Middle frontal gyrus (tissue), 1 donor: ENCODE data around the gene LRRC75B.
A peak's percentile ranks its signal among the peaks of the same experiment; 100 is the strongest.
"Not testable (repeated sequence)": the region's sequence is repeated elsewhere in the genome, so short reads cannot be mapped to it uniquely, and the experiment has no call there.

ENCODE experiments used
- DNase-seq: peaks from one replicate; pipeline ENCODE4 v3.0.0-alpha.2; 2015; ENCODE audit warnings: low spot score; ENCODE audit errors: extremely low spot score

The LRRC75B gene

DNA sequence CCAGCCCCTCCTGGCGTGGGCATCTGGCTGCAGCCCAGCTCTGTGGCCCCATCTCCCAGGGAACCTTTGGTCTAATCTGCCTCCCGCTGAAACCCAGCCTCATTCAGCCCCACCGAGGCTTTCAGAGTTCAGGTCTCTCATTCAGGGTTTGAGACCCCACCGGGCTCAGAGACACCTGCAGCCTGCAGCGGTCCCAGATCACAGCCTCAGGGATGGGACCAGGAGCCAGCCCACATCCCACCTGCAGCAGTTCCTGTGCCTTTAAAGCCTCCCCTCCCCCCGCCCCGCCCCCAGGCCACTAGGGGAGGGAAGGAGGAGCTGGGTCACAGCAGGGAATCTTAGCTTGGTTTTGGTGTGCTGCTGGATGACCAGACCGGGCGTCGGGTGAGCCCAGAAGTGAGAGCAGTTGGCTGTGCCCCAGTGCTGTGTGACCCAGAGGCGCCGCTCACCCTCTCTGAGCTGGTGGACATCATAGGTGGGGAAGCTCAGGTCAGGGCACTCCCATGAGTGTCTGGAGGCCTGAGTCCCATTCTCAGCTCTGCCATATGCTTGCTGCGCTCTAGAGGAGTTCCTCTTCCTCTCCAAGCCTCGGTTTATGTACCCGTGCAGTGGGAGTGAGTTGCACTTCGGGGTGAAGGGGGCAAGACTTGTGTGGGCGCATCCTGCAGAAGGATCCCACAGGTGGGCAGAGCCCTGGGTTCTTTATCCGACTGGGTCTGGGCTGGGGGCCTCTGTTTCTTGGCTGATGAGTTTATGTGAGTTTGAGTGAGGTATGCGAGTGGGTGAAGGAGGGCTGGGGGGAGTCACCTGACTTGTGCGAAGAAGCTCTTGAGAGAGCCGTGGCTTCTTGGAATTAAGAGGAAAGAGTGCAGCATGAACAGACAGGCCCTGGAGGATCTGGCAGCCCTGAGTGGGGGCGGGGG, 10.2 kb upstream of the LRRC75B start, which contains the start of gene GGT1:
Gene GGT1 (plus strand): TSS at position 347 of the 923 bp plus-strand sequence. CDS start 7,889 bp downstream, outside the sequence.
- DNase-seq, result not testable (repeated sequence)

DNA sequence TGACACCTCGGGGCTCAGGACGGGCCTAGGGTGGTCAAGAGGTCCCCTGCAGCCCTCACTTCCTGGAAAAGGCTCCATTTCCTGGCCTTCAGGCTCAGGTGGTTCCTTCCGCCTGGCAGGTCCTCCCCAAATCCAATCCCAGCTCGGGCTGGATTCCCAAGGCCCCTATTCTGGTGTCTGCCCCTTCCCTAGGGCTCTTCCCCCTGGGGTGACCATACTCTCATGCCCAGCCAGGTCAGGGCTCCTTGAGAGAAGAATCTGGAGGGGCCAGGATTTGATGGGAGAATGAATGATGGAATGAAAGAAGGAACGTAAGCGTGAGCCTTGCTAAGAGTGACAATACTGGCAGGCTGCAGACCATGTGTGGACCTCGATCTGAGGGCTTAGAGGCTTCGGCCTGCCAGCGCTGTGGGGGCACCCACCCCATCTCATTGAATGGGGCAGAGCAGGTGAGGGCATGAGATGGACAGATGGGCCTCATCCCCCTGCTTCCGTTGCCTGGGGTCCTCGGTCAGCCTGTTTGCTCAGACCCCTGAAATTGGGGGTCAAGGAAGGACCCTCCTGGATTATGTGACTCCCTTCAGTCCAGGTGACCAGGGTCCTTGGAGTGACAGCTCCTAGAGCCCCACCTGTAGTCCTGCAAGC, 9.4 kb upstream of the LRRC75B start:
- not testable (repeated sequence) for DNase-seq

DNA sequence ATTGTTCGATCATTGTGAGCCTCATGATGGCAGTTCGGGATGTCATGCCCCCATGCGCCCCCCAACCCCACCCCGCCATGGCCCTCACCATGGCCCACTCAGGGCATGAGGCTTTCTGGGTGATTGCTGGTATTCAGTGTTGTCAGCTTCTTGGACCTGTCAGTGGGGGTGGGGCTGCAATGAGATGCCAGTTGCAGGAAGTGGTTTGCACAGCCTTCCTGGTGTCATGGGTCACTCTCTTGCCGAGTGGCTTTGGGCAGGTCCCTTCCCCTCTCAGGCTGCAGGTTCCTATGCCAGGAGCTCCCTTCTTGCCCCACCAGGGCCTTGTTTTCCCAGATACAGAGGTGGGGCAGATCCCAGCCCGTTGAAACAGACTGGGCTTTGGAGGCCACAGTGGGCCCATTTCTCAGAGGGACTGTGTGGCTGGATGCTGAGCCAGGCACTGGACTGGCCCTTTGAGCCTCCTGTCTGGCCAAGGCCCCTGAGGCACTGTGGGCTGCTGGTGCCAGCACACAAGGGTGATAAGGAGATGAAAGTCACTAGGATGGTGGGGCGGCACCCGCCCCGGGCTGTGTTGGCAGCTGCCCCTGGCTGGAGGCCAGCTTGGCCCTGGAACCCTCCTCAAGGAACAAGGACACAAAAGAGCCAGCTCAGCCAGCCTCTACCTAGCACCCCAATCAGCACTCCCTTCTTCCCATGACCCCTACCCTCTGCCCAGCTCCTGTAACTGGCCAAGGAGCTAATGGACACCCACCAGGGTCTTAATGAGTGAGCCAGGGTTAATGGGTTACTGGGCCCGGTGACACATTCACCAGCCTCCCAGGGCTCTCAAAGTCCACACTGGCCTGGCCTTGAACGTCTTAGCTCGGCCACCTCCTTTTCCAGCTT, 8.6 kb upstream of the LRRC75B start:
- DNase-seq, result no peak

DNA sequence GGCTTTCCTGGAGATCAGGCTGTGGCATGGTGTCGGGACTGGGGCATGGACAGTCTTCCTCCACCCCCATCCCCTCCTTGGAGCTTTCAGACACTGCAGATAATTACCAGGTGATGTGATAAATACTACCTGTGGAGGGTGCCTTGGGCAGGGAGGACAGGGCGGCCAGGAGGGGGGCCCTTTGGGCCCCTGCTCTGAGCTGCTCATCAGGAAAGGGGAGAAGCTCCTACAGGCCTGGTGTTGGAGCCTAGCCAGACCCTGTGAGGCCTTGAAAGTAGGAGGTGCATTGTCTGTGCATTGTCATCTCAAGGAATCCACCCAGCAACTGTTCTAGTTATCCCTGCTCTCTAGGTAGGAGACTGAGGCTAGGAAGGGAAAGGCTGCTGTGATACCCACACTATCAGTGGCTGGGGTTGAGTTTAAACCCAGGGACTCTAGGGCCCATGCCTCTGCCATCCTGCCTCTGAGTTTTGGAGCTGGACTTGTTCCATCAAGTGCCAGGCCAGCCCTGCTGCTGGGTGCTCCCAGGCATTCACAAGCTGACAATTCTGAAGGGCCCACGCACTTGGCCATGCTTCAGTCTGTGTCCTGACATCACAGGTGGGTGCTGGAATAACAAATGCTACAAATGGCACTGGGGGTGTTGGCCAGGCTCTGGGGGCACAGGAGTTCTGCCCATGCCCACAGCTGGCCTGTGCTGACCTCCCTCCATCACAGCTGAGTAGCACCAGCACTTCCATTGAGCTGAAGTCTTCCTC, 7.3 kb upstream of the LRRC75B start:
- DNase-seq, result not testable (repeated sequence)

DNA sequence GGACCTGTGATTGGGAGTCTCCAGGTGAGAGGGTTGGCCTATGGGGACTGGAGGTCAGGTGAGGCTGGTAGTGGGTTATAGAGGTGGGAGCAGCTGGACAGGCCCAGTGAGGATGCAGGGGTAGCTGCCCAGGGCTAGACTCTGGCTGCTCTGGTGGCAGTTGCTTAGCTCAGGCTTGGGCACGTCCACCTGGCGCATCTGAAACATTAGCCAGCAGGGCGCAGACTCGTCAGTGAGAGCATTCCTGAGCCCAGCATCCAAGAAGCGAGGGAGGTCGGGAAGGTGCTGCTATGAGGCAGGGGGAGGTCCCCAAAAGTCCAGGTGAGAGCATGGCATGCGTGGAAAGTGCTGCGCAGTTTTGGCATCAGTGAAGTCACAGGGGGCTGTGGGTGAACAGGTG, 6.6 kb upstream of the LRRC75B start:
- DNase-seq, result no peak

DNA sequence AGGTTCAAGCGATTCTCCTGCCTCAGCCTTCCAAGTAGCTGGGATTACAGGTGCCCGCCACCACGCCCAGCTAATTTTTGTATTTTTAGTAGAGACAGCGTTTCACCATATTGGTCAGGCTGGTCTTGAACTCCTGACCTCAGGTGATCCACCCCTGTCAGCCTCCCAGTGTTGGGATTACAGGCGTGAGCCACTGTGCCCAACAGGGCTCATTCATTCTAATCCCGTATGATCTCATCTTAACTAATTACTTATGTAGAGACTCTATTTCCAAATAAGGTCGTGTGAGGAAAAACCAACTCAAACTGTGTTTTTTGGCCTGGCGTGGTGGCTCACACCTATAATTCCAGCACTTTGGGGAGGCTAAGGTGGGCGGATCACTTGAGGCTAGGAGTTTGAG, 4.2 kb upstream of the LRRC75B start:
- DNase-seq, result not testable (repeated sequence)

DNA sequence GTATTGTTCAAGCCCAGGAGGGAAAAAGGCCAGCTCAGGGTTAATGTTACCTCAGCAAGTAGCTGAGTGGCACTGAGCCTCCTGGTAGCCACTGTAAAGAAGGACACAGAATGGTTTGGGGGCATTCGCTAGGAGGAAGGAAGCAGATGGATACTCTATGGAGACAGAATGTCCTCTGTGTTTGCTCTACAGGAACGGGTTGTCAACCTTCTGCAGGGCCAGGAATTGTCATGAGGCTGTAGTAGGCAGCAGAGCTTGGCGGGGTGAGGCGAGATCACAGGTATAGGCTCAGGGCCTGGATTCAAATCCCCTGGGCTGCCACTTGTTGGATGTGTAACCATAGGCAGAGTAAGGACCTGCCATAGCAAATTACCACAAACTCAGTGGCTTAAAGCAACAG, 3.0 kb upstream of the LRRC75B start:
- DNase-seq, result no peak

DNA sequence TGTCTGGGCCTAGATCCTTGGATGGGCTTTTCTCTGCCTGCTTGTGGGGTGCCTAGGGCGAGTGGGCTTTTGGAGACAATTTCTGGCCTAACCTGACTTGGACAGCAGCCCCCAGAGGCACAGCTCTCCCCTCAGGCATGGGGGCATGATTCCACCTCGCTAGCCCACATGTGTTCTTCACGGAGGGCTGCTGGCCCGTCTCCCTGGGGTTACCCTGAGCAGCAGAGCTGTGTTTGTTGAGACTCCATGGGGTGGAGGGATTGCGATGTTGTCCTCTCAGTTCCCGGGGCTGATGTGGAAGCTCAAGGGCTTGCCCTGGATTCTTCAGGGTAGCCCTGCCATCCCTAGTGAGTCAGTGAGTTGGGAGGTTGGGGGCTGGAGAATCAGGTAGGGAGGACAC, 2.4 kb upstream of the LRRC75B start:
- DNase-seq, result no peak

DNA sequence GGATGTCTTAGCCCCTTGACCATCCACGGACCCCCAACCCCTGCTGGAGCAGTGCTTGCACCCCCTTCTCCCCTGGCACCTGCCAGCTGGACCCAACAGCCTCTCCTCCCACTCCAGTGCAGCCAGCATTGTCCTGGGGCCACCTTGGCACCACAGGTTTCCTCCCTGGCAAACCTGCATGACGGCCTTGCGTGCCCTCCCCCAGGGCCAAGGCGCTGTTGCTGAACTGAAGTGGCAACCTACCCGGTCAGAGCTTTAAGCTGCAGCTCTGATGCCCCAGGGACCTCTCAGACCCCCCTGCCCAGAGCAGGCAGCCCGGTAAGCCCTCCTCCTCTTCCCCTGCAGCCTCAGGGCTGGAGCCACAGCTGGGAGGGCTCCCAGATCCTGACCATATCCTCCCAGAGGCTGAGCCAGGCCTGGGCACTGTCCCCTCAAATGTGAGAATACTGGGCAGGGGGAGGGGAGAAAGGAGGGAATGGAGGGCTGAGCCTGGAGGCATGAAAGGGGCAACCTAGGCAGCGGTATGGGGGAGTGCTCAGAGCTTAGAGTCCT, 1.8 kb upstream of the LRRC75B start:
- DNase-seq, result no peak

DNA sequence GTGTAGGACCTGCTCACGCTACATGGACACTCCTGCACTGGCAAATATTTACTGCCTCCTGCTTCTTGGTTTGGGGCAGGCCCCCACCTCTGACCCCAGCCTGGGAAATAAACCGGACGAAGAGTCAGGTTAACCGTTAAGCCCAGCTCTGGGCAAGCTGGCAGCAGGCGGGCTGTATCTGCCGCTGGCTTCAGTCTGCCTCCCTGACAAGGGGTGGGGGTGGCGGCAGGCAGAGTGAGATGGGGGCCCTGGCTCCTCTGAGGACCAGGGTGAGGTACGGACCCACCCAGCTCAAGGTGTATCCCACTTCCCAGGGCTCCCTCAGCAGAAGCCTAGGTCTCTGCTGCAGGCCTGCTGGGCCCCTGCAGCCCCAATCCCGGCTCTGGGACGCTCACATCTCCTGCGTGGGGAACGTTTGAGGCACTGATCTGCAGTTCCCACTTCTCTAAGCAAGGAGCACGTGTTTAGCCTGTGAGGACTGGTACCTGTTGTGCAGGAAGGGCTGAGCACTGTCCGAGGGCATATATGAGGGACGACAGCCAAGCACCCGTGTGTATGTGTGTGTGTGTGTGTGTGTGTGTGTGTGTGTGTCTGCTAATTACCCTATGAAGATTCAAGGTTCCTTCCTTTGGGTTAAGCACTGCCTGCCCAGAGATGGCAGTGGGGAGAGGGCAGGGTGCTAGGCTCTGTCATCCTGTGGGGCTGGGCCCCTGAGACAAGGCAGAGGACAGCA, 1.1 kb upstream of the LRRC75B start:
- no peak for DNase-seq

DNA sequence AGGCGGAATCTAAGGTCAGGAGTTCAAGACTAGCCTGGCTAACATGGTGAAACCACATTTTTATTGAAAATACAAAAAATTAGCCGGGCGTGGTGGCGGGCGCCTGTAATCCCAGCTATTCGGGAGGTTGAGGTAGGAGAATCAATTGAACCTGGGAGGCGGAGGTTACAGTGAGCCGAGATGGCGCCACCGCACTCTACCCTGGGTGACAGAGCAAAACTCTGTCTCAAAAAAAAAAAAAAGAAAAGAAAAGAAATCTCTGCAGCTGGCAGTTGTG, 624 bp upstream of the LRRC75B start:
- not testable (repeated sequence) for DNase-seq

DNA sequence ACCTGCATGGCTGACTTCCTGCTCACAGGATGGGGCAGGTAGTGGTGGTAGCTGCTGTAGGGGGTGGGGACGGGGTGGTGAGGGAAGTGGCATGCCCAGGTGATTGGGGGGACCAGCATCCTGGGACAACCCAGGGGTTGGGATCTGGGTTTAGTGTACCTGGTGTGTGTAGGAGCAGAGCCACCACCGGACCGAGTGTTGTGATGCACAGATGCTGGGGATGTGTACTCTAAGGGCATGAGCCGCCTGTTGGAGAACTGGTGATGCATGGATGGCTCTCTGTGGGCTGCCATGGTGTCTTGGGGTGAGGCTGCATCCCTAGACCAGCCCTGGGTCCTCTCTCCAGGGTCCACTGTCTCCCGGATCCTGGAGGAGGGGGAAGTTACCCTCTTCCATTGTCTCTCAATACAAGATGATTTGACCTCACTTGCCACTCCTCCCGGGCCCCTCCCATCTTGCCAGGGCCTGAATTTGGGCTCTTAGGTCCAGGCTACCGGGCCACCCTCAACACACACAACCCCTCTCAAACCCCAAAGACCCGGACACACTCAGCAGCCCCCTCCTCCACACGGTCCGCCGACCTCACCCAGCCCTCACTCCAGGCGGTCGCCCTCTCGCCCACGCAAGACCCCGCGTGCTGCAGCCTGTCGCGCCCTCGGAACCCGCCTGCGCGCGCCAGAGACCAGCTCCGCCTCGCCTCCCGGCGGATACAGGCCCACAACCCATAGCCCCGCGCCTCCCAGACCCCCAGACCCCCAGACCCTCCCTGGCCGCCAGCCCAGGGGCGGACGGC, 619 bp downstream of the LRRC75B start:
- no peak for DNase-seq

DNA sequence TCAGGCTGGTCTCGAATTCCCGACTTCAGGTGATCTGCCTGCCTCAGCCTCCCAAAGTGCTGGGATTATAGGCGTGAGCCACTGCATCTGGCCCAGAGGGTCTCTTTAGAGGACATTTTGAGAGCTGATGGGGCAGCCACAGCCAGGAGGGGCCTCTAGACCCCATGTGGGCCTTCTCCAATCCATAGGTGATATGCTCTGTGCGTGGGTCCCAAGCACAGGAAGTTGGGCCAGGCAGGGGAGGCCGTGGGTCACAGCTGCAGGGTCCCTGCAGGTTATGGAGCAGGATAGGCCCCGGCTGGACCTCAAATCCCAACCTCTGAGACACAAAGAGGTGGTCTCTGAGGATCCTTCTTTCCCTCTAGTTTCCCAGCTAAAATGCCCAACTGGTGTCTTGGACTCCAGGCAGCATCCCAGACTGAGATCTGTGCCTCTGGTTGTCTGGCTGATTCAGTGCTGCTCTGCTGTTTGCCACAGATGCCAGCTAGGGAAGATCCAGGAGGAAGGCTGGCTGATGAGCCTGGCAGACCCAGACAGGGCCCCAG, 1.5 kb downstream of the LRRC75B start:
- DNase-seq, result no peak

DNA sequence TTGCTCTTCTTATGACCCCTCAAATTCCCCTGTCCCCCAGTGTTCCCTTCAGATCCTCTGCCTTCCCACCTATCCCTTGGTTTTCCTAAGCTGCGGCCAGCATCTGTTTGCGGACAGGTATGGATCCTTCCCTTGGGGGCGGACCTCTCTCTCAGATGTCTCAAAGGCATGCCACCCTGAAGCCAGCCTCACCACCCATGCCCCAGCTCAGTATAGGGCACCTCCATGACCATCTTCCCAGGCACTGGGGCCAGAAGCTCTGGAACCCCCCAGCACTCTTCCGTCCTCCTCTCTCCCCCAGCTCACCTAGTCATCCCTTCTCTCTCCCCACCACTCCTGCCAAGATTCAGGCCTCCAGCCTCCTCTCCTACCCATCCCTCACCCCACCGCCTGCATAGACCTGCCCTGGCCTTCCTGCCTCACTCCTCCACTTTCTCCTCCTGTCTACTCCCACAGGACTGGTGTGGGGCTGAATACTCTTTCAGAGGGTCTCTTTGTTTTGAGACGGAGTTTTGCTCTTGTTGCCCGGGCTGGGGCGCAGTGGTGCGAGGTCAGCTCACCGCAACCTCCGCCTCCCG, 2.2 kb downstream of the LRRC75B start:
- no peak for DNase-seq

DNA sequence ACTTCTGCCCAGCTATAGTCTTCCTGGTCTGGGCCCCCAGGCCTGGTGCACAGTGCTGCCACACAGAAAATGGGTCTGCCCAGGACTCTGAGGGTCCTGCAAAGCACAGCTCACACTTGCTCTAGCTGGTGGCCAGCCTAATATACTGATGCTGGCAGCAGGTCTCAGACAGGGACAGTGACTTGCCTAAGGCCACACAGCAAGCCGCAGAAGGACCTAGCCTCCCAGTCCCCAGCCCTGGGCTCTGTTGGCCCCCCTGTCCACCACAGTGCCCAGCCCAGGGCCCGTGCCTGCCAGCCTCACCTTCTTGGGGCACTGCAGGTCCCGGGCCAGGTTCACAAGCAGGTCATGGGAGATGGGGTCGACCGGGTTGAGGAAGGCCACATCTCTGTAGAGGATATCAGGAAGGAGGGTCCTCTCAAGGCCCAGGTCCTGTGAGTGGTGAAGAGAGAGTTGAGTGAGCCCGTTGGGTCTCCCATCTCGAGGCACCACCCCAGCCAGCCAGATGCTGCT, 3.3 kb downstream of the LRRC75B start:
- DNase-seq, result no peak

DNA sequence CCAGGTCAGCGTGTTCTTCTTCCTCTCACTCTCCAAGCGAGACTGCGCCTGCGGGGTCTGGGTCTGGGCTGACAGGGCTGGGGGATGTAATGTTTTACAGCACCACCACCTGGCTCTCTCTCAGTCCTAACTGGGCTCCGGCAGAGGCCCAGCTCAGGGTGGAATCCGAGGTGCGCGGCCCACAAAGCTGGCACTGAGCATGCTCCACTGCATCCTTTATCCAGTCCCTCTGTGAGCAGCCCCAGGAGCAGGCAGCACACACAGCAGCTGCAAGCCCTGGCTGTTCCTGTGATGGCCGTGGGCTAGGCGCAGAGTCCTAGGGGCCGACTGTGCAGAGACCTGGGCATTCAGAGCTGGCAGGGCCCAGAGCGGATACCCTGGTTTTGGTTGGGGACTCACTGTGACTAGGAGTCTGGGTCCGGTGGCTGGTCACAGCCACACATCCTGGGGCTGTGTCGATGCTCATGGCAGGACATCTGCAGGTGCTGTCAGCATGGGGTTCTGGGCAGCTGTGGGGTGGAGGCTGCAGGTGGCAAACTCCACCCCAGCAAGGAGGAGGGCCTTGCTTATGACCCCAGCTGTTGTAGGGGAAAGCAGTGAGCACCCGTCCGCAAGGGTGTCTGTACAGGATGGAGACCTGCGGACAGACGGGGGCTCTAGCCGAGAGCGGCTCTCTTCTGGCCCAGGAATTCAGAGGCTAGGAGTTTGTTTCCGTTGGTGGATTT, 4.0 kb downstream of the LRRC75B start:
- no peak for DNase-seq

DNA sequence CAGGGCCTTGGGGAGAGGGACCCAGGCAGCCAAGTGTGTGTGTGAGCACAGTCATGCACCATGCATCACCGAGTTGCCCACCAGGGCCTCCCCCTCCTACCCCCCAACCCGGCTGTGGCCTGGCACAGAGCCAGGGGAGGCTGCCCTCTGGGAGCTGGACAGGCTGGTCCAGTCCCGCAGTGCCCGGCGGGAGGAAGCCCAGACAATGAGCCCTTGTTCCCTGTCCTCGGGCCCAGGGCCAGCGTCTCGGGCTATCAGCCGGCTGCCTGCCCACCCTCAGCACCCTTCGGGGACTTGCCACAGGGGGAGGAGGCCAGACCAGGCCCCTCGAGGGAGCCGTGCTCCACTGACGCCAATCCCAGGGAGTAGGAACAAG, 4.5 kb downstream of the LRRC75B start:
- DNase-seq, result peak; percentile 66

DNA sequence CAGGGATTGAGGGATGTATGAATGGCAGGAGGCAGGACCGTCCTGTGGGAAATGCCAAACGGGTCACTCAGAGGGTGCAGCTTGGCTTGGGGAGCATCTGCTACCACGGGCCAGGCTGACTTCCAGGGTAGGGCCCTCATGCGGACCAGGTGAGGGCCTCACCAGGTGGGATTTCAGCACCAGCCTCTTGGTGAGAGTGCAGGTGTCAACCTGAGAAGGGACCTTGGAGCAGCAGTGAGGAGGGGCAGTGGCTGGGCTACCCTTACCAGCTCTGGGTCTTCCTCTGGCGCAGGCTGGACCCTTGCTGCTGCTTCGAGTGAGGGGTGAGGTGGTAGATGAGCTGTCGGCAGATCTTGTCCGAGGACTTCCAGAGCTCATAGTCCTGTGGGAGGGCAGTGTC, 4.9 kb downstream of the LRRC75B start:
- DNase-seq, result no peak
